ENCODE results near the gene TP53I13.
"Not testable (repeated sequence)": the region's sequence is repeated elsewhere in the genome, so short reads cannot be mapped to it uniquely, and the experiment has no call there.

The TP53I13 gene

GRCh38 chr17:29568331-29569244 lies at the start of gene TP53I13:
TSS of gene TP53I13 (plus strand) at chr17:29568701. CDS start at chr17:29568759, 58 bp downstream.
- peak; percentile 29 for DNase-seq

- DNase-seq = no peak
Observed at GRCh38 chr17:29524692-29525091, 43.8 kb upstream of the TP53I13 start.

GRCh38 chr17:29526322-29526721 lies 42.2 kb upstream of the TP53I13 start:
- no peak for DNase-seq

GRCh38 chr17:29533976-29534375 lies 34.5 kb upstream of the TP53I13 start:
- no peak for DNase-seq

GRCh38 chr17:29544066-29544465 lies 24.4 kb upstream of the TP53I13 start:
- DNase-seq = no peak

GRCh38 chr17:29546085-29546484 lies 22.4 kb upstream of the TP53I13 start:
- no peak for DNase-seq

GRCh38 chr17:29546830-29547229 lies 21.7 kb upstream of the TP53I13 start:
- DNase-seq = no peak

GRCh38 chr17:29549177-29549923 lies 19.2 kb upstream of the TP53I13 start:
- no peak for DNase-seq

- no peak for DNase-seq
Observed at GRCh38 chr17:29555840-29556239, 12.7 kb upstream of the TP53I13 start.

- DNase-seq = no peak
Observed at GRCh38 chr17:29557085-29557738, 11.3 kb upstream of the TP53I13 start.

GRCh38 chr17:29557739-29558116 lies 10.8 kb upstream of the TP53I13 start:
- no peak for DNase-seq

- DNase-seq = not testable (repeated sequence)
Observed at GRCh38 chr17:29558139-29558538, 10.4 kb upstream of the TP53I13 start.

GRCh38 chr17:29559640-29560039 lies 8.9 kb upstream of the TP53I13 start:
- no peak for DNase-seq

GRCh38 chr17:29560316-29560715 lies 8.2 kb upstream of the TP53I13 start:
- no peak for DNase-seq

GRCh38 chr17:29561554-29562517 lies 6.7 kb upstream of the TP53I13 start:
- no peak for DNase-seq

- DNase-seq = no peak
Observed at GRCh38 chr17:29562615-29563014, 5.9 kb upstream of the TP53I13 start.

- DNase-seq = no peak
Observed at GRCh38 chr17:29563816-29564215, 4.7 kb upstream of the TP53I13 start.

GRCh38 chr17:29565643-29566472 lies 2.6 kb upstream of the TP53I13 start:
- DNase-seq = no peak

- DNase-seq = peak; percentile 17
Observed at GRCh38 chr17:29566473-29567303, 1.8 kb upstream of the TP53I13 start, which contains the start of gene ABHD15. TSS of gene ABHD15 (minus strand) at chr17:29567037. CDS start at chr17:29566966, 71 bp downstream.

- no peak for DNase-seq
Observed at GRCh38 chr17:29567304-29567553, 1.3 kb upstream of the TP53I13 start.
